ENCODE data around the gene PCBP1. TPM values are rescaled to one million over a fixed set of nuclear protein-coding genes. Genes with fewer than 3 reads are reported as not detected.

The PCBP1 gene
- total and polyA plus RNA-seq, 9 of the 15 experiments (the other 6 are each of a cell fraction or from before 2014, with no cell fraction given) = 19.2 to 407 (median 78.1) TPM

GRCh38 chr2:70086278-70086837 lies 919 bp upstream of the PCBP1 start (continued):
- TF ChIP-seq REST (IDR thresholded peaks at IDR 0.05; ENCODE audit: borderline replicate concordance) = no peak
- peak; percentile 57; the same call in 1 of the 2 replicates for TF ChIP-seq REST (CRISPR knock-in tag; IDR thresholded peaks at IDR 0.05; ENCODE audit: low read depth)
- TF ChIP-seq KLF13 (tag; IDR thresholded peaks at IDR 0.05; ENCODE audit: borderline replicate concordance, low read depth) = peak; percentile 71
- no peak; the same call in 1 of the 2 replicates for TF ChIP-seq VEZF1 (CRISPR knock-in tag; IDR thresholded peaks at IDR 0.05)
- TF ChIP-seq SFPQ (IDR thresholded peaks at IDR 0.05; ENCODE audit: low read depth, low read length) = no peak
- TF ChIP-seq HSF4 (CRISPR knock-in tag; IDR thresholded peaks at IDR 0.05; ENCODE audit: borderline replicate concordance) = peak; percentile 90; the same call in 1 of the 2 replicates
- no peak for TF ChIP-seq DACH1 (IDR thresholded peaks at IDR 0.05; ENCODE audit: partially characterized antibody)
- TF ChIP-seq CEBPG (CRISPR knock-in tag; IDR thresholded peaks at IDR 0.05) = peak; percentile 77
- TF ChIP-seq CEBPG (tag; conservative IDR thresholded peaks at IDR 0.05 in 1 of 2, IDR thresholded peaks at IDR 0.05 in 1 of 2) = peak; percentile 84 to 85
- peak; percentile 73 for TF ChIP-seq CXXC5 (CRISPR knock-in tag; IDR thresholded peaks at IDR 0.05)
- no peak for TF ChIP-seq ZNF778 (CRISPR knock-in tag; IDR thresholded peaks at IDR 0.05)
- peak; percentile 95 for TF ChIP-seq ZBTB9 (CRISPR knock-in tag; IDR thresholded peaks at IDR 0.05)

Measured in K562 (cell line).